Body of pancreas (tissue), 4 donors: ENCODE data around the gene IL17F. TPM values are rescaled to one million over a fixed set of nuclear protein-coding genes. Genes with fewer than 3 reads are reported as not detected.

Experiments used
- ATAC-seq: fragments of 150-250 bp; one replicate; pipeline ENCODE4 v1.9.1; 2016
- DNase-seq, 4 donors: peaks; one replicate each; pipeline ENCODE4 v3.0.0-alpha.2; 2019
- H3K27ac ChIP-seq, 4 donors: fragments of 200-600 bp; sonication (generic); 1 replicate in 3 of 4; 2 replicates in 1 of 4; pipeline versions ENCODE4 v1.5.1 to v1.6.1; 2016 to 2019; ENCODE audit warnings: mild to moderate bottlenecking in 1 of 4, mixed read lengths in 1 of 4, moderate library complexity in 1 of 4
- H3K27me3 ChIP-seq, 2 donors: fragments of 200-600 bp; sonication (generic); one replicate each; pipeline ENCODE4 v1.6.0; 2016; ENCODE audit warnings: mild to moderate bottlenecking in 1 of 2
- H3K36me3 ChIP-seq, 2 donors: fragments of 200-600 bp; sonication (generic); replicated peaks in 1 of 2; 2 replicates each; pipeline ENCODE4 v1.5.1; 2016; ENCODE audit warnings: low read depth in 2 of 2; ENCODE audit not compliant: insufficient read depth in 1 of 2
- H3K4me1 ChIP-seq: fragments of 200-600 bp; sonication (generic); one replicate; pipeline ENCODE4 v1.6.0; 2016
- H3K4me3 ChIP-seq, 2 donors: fragments of 200-600 bp; sonication (generic); 1 replicate in 1 of 2; 2 replicates in 1 of 2; pipeline ENCODE4 v1.5.1; 2016 to 2019
- H3K9me3 ChIP-seq, 3 donors: fragments of 200-600 bp; sonication (generic); 1 replicate in 2 of 3; 2 replicates in 1 of 3; pipeline ENCODE4 v1.5.1; 2016
- CTCF ChIP-seq, 7 experiments: fragments of 450-650 bp in 4 of 7; fragments of 200-600 bp in 3 of 7; sonication (generic) in 3 of 7; IDR thresholded peaks; one replicate each; pipeline ENCODE4 v1.5.1; 2016 to 2019; ENCODE audit warnings: antibody characterized with exemption in 7 of 7
- POLR2A ChIP-seq, 3 donors: fragments of 450-650 bp; IDR thresholded peaks; one replicate each; pipeline ENCODE4 v1.6.1; 2016; ENCODE audit warnings: antibody characterized with exemption in 3 of 3, mild to moderate bottlenecking in 2 of 3
- WGBS, 2 donors: methylation state at CpG; one replicate each; pipeline ENCODE4 v1.1.5; 2017; 5-methylcytosine and 5-hydroxymethylcytosine counted together
- intact Hi-C: fragments of 100-400 bp; cut with DNase I; formaldehyde crosslinking; loops from one replicate; pipeline ENCODE4 v1.15.1; 2023
- total RNA-seq, 2 donors: library from RNA; depleted of rRNA; stranded (reverse); fragments of >200 nt; gene quantifications; one replicate each; pipeline ENCODE4 v1.1.0, GENCODE V29; 2016

IL17F gene
- total RNA-seq, 2 donors from 2014 or later = not detected

DNA sequence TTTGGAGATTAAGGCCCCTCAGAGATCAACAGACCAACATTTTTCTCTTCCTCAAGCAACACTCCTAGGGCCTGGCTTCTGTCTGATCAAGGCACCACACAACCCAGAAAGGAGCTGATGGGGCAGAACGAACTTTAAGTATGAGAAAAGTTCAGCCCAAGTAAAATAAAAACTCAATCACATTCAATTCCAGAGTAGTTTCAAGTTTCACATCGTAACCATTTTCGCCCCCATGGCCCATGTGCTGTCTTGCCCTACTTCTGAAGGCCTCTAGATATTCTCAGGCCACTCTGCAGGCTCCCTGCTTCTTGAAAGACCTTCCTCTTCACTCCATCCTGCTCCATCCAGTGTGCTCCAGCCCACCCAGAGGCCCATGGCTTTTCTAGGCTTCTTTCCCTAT is 53.9 kb downstream of the IL17F start:
- no peaks in the 10 kb centered on the region for H3K27me3 ChIP-seq
- ATAC-seq (no peak), DNase-seq (no peak)
- no peaks in the 10 kb centered on the region for H3K4me1 ChIP-seq
- TF ChIP-seq POLR2A (IDR thresholded peaks at IDR 0.05) = no peak
- no peak for TF ChIP-seq CTCF (IDR thresholded peaks at IDR 0.05)
- no peaks in the 10 kb centered on the region for H3K36me3 ChIP-seq
- WGBS, 2 donors = 85 to 86% methylated on average over 3 of the region's 3 CpGs
- intact Hi-C loops = no loop called here
- no peaks in the 10 kb centered on the region for H3K9me3 ChIP-seq
- H3K27ac ChIP-seq = no peak overlapping the region
- H3K4me3 ChIP-seq = no peak overlapping the region

- ATAC-seq (no peak), DNase-seq (no peak)
- no peaks in the 10 kb centered on the region for H3K4me1 ChIP-seq
- H3K27me3 ChIP-seq = no peaks in the 10 kb centered on the region
- no peaks in the 10 kb centered on the region for H3K9me3 ChIP-seq
- no peak overlapping the region for H3K4me3 ChIP-seq
- TF ChIP-seq POLR2A (IDR thresholded peaks at IDR 0.05) = no peak
- no peak for TF ChIP-seq CTCF (IDR thresholded peaks at IDR 0.05)
- 76 to 81% methylated on average over 2 of the region's 2 CpGs for WGBS, 2 donors
- intact Hi-C loops = no loop called here
- no peaks in the 10 kb centered on the region for H3K36me3 ChIP-seq
- H3K27ac ChIP-seq = no peak overlapping the region
Observed at GRCh38 chr6:52189974-52190373, 54.3 kb downstream of the IL17F start.

GRCh38 chr6:52187098-52187497 is 57.2 kb downstream of the IL17F start:
- ATAC-seq = no peak
- H3K4me3 ChIP-seq = no peak overlapping the region
- H3K27me3 ChIP-seq = no peaks in the 10 kb centered on the region
- intact Hi-C loops = no loop called here
- no peak overlapping the region for H3K27ac ChIP-seq
- 90 to 95% methylated on average over 1 of the region's 1 CpG for WGBS, 2 donors
- no peak for DNase-seq
- TF ChIP-seq CTCF (IDR thresholded peaks at IDR 0.05) = no peak
- TF ChIP-seq POLR2A (IDR thresholded peaks at IDR 0.05) = no peak
- no peaks in the 10 kb centered on the region for H3K4me1 ChIP-seq
- no peaks in the 10 kb centered on the region for H3K36me3 ChIP-seq
- no peaks in the 10 kb centered on the region for H3K9me3 ChIP-seq

Other genes starting within 250 kb of the IL17F start
- 10 to 100 TPM; 33.3 to 53.4 TPM for gene PKHD1, start 156.9 kb downstream of the IL17F start, total RNA-seq
- gene IL17A, start 58.1 kb downstream of the IL17F start, total RNA-seq = not detected
- gene MCM3, start 40.2 kb upstream of the IL17F start, total RNA-seq = 10 to 100 TPM; 15.6 to 21.4 TPM
- gene PAQR8, start 117.7 kb upstream of the IL17F start, total RNA-seq = 1 to 10 TPM; 4.0 to 4.9 TPM
- 10 to 100 TPM; 11.5 to 17.4 TPM for gene EFHC1, start 175.8 kb upstream of the IL17F start, total RNA-seq